ENCODE data around the gene ANKRD9. TPM values are rescaled to one million over a fixed set of nuclear protein-coding genes. Genes with fewer than 3 reads are reported as not detected.

ANKRD9 gene
- total and polyA plus RNA-seq, 9 of the 15 experiments (the other 6 are each of a cell fraction or from before 2014, with no cell fraction given) = 0.04 to 32.9 (median 5.3) TPM

DNA sequence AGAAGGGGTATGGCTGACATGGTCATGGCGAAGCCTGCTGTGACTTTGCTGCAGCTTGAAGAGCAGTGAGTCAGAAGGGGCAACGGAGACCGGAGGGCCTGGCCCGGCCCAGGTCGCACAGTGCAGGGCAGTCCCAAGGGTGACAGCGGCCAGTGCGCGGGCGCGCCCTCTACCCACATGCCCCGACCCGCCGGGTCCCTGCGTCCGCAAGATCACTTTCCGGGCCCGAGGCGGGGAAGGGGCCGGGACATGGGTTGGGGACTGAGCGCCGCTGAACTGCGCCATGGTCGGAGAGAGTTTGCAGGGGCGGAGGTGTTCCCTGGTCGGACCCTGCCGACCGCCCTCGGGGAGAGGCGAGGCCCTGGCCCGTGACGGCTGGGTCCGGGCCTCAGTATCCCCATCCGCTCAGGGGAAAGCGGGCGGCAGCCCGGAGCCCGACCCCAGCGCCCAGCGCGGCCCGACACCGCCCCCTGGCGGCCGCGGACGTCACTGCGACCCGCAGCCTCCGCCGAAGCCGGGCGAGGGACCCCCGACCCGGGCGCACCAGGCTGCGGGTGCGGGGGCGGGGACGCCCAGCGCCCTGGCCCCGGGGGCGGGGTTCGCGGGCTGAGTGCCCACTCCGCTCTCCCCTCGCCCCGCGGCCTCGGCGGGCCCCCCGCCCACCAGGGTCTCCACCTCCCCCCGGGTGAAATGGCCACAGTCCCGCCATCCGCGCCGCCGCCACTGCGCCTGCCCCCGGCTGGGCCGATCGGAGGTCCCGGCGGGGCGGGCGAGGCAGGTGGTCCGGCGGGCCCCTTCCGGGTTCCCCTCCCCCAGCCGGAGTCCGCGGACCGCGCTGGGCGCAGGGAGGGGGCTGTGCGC lies 7.2 kb upstream of the ANKRD9 start (continued):
- TF ChIP-seq TOE1 (IDR thresholded peaks at IDR 0.05; ENCODE audit: borderline replicate concordance) (no peak; the same call in 1 of the 2 replicates), TOE1 (CRISPR knock-in tag; IDR thresholded peaks at IDR 0.05; ENCODE audit: borderline replicate concordance, low read depth) (no peak), XRCC5 (IDR thresholded peaks at IDR 0.05; ENCODE audit: low read depth, low read length) (no peak), ZNF134 (CRISPR knock-in tag; conservative IDR thresholded peaks at IDR 0.05) (no peak), TSC22D4 (tag; IDR thresholded peaks at IDR 0.05) (no peak), RBM15 (IDR thresholded peaks at IDR 0.05; ENCODE audit: insufficient read depth, low read length) (no peak), ZNF780A (CRISPR knock-in tag; IDR thresholded peaks at IDR 0.05) (no peak), TGIF2 (CRISPR knock-in tag; IDR thresholded peaks at IDR 0.05) (no peak), EZH2 (IDR thresholded peaks at IDR 0.05; ENCODE audit: borderline replicate concordance, low read depth, low read length) (no peak), ZNF324 (CRISPR knock-in tag; IDR thresholded peaks at IDR 0.05) (no peak), ZNF830 (CRISPR knock-in tag; IDR thresholded peaks at IDR 0.05) (no peak), ZNF41 (CRISPR knock-in tag; conservative IDR thresholded peaks at IDR 0.05) (no peak), ZNF668 (CRISPR knock-in tag; IDR thresholded peaks at IDR 0.05) (no peak), TARDBP (IDR thresholded peaks at IDR 0.05) (no peak), IFI16 (CRISPR knock-in tag; IDR thresholded peaks at IDR 0.05) (no peak), PHF21A (IDR thresholded peaks at IDR 0.05; ENCODE audit: borderline replicate concordance, low read depth) (no peak), BMI1 (IDR thresholded peaks at IDR 0.05; ENCODE audit: low read length) (no peak), SIN3A (IDR thresholded peaks at IDR 0.05; ENCODE audit: borderline replicate concordance in 2 of 2, control insufficient read depth in 1 of 2, low read depth in 2 of 2, low read length in 2 of 2) (no peak), SRSF3 (IDR thresholded peaks at IDR 0.05; ENCODE audit: insufficient read depth, low read length) (no peak), BHLHE40 (IDR thresholded peaks at IDR 0.05; ENCODE audit: low read length) (no peak)
- TF ChIP-seq, protein P1, sequence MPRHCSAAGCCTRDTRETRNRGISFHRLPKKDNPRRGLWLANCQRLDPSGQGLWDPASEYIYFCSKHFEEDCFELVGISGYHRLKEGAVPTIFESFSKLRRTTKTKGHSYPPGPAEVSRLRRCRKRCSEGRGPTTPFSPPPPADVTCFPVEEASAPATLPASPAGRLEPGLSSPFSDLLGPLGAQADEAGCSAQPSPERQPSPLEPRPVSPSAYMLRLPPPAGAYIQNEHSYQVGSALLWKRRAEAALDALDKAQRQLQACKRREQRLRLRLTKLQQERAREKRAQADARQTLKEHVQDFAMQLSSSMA (CRISPR knock-in tag; IDR thresholded peaks at IDR 0.05) = no peak
- TF ChIP-seq, protein P2, sequence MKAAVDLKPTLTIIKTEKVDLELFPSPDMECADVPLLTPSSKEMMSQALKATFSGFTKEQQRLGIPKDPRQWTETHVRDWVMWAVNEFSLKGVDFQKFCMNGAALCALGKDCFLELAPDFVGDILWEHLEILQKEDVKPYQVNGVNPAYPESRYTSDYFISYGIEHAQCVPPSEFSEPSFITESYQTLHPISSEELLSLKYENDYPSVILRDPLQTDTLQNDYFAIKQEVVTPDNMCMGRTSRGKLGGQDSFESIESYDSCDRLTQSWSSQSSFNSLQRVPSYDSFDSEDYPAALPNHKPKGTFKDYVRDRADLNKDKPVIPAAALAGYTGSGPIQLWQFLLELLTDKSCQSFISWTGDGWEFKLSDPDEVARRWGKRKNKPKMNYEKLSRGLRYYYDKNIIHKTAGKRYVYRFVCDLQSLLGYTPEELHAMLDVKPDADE (conservative IDR thresholded peaks at IDR 0.05; ENCODE audit: control insufficient read depth, low read depth, low read length) = 0 out of 2 replicates have a peak, but pooled peaks have one; percentile 31
- TF ChIP-seq, protein P3, sequence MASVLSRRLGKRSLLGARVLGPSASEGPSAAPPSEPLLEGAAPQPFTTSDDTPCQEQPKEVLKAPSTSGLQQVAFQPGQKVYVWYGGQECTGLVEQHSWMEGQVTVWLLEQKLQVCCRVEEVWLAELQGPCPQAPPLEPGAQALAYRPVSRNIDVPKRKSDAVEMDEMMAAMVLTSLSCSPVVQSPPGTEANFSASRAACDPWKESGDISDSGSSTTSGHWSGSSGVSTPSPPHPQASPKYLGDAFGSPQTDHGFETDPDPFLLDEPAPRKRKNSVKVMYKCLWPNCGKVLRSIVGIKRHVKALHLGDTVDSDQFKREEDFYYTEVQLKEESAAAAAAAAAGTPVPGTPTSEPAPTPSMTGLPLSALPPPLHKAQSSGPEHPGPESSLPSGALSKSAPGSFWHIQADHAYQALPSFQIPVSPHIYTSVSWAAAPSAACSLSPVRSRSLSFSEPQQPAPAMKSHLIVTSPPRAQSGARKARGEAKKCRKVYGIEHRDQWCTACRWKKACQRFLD (CRISPR knock-in tag; IDR thresholded peaks at IDR 0.05) = no peak
- TF ChIP-seq, protein P4, sequence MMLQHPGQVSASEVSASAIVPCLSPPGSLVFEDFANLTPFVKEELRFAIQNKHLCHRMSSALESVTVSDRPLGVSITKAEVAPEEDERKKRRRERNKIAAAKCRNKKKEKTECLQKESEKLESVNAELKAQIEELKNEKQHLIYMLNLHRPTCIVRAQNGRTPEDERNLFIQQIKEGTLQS (IDR thresholded peaks at IDR 0.05) = no peak
- TF ChIP-seq, protein P4 (CRISPR knock-in tag; conservative IDR thresholded peaks at IDR 0.05) = no peak
